GM21423 (cell line): ENCODE results near the gene SLC39A3.

ENCODE experiments used
- ATAC-seq: cut with Tn5 transposase; IDR thresholded peaks from one replicate; pipeline ENCODE4 v1.9.1; 2021; ENCODE audit warnings: mild to moderate bottlenecking, moderate library complexity; ENCODE audit not compliant: unreplicated experiment

Gene SLC39A3, protein sequence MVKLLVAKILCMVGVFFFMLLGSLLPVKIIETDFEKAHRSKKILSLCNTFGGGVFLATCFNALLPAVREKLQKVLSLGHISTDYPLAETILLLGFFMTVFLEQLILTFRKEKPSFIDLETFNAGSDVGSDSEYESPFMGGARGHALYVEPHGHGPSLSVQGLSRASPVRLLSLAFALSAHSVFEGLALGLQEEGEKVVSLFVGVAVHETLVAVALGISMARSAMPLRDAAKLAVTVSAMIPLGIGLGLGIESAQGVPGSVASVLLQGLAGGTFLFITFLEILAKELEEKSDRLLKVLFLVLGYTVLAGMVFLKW

GRCh38 chr19:2739602-2740313, at the start of gene SLC39A3:
SLC39A3 (minus strand) TSS chr19:2740017; CDS start chr19:2737257, 2,760 bp downstream.
- ATAC-seq: peak; percentile 97

DNA sequence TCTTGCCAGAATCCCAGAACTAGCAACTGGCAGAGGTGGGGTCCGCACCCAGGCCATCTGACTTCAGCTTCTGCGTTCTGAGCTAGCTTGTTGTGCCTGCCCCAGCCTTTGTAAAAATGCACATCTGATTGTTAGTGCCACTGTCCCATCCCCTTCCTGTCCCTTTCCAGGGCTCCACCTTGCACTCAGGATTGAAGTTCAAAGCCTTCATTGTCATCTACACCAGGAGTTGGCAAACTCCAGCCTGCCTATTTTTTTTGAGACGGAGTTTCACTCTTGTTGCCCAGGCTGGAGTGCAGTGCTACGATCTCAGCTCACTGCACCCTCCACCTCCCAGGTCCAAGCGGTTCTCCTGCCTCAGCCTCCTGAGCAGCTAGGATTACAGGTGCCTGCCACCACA, 48.4 kb upstream of the SLC39A3 start:
- ATAC-seq: no peak

GRCh38 chr19:2787115-2787514, 47.3 kb upstream of the SLC39A3 start:
- ATAC-seq: no peak

DNA sequence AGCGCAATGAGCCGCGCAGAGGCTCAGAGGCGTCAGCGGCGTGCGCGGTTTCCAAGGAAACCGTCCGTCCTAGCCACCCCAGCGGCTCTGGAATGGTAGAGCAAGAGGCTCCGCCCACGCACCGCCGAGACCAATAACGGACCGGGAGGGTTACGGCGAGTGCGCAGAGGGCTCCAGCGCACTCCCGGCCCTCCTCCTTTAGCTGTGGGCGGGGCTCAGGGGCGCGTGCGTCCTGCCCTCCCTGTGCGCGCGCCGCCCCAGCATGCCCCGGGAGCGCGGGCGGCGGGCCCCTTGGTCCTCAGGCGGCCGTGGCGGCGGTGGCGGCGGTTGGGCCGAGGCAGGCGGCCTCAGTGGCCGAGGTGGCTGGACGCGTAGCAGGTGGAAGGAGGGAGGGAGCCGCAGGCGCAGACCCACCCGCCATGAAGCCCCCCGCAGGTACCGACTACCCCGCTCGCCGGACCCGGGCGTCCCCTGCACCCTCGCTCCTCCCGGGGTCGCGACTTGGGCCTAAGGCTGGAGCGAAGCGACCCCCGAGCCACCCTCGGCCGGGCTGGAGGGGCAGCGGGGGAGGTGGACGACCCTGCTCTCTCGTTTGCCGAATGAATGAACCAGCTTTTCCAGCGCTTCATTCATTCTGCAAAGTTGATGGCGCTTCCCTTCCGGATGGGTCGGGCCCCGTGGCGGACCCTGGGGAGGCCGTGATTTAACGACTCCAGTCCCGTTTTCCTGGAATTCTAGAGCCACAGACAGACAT, 45.6 kb upstream of the SLC39A3 start, which contains the start of gene THOP1:
Gene THOP1 (plus strand): TSS at position 260 of the 754 bp plus-strand sequence. CDS start 160 bp downstream, at position 420.
- peak; percentile 60 for ATAC-seq

DNA sequence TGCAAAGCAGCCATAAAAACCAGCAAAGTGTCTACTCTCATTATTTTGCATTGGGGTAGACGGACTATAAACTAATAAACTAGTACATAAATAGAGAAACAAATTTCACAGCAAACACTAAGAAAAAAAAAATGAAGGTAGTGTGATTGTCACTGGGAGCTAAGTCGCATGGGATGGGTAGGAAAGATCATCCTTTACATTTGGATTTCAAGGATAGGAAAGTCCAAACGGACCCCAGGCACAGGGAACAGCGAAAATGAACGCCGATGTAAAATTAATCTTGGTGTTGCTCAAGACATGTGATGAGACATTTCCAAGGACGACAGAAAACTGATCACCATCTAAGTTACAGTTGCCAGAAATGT, 43.9 kb upstream of the SLC39A3 start:
- no peak for ATAC-seq

GRCh38 chr19:2782936-2783780, 43.3 kb upstream of the SLC39A3 start, which contains the start of gene SGTA:
SGTA (minus strand) TSS chr19:2783273; CDS start chr19:2769068, 14,205 bp downstream.
- peak; percentile 71 for ATAC-seq

- ATAC-seq: no peak
Observed at GRCh38 chr19:2782329-2782935, 42.6 kb upstream of the SLC39A3 start.

DNA sequence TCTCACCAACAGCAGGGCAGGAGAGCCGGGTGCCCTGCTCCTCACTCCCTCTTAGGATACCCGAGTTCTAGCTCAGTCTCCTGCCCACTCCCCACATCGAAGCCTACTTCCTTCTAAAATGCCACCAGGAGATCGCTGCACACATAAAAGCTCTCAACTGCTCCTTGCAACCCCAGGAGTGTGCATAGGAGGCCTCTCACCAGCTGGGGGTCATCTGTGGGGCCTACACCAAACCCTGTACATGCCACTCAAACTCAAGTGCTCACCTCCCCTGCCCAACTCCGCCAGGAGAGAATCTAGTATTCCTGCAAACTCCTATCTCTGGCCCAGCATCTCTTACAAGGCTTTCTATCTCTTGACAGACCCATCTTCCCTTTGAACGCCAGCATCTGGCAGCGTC, 40.5 kb upstream of the SLC39A3 start:
- no peak for ATAC-seq

DNA sequence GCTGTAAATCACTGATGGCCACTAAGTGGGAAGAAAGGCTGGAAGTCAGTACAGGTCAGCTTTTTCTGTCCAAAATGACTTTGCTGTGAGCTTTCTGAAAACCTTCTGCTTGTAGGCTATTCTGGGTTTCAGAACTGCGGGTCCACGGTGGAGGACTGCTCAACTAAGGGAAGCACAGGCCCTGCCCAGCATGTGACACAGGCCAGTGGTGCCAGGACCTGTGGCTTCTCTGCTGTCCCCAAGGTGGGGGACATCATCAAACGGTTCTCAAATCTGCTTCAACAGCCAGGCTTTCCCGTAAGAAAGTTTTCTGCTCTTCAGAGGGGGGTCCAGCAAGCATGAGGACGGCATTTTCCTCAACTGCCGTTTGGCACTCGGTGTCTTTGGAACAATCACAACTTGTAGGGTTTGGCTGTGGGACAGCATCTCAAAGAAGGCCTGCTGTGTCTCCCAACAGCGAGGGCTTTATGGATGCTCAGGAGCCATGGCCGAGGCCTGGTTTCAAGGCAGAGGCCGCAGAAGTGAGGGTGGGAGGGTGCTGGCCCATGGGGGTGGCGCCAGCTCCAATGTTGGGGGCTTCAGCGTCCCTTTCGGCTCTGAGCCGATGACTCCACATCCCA, 39.4 kb upstream of the SLC39A3 start:
- ATAC-seq: no peak

GRCh38 chr19:2777952-2778683, 38.3 kb upstream of the SLC39A3 start:
- ATAC-seq: no peak

- no peak for ATAC-seq
Observed at GRCh38 chr19:2775556-2776430, 36.0 kb upstream of the SLC39A3 start.

DNA sequence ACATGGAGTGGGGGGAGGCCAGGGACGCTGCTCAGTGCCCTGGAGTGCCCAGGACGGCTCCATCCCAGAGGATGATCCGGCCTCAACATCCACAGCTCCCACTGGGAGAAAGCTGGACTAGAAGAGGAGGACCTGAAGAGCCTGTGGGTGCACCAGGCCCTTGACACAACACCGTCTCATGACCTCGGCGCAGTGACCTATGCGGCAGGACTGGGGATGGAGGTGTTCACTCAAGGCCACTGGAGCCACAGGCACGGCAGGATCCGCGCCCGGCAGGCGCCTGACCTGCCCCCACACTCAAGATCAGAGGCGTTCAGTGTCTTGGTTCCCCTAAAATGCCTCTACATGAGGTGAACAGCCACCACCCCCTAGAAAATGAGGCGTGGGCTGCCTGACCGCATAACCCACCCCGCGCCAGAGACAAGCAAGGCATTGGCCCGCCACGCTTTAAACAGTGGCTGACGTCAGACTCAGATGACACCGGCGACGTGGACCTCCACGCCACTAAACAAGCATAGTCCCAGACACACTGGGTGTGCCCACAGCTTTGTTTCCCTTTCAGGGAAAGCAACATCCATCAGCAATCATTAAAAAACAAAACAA, 35.2 kb upstream of the SLC39A3 start:
- no peak for ATAC-seq

DNA sequence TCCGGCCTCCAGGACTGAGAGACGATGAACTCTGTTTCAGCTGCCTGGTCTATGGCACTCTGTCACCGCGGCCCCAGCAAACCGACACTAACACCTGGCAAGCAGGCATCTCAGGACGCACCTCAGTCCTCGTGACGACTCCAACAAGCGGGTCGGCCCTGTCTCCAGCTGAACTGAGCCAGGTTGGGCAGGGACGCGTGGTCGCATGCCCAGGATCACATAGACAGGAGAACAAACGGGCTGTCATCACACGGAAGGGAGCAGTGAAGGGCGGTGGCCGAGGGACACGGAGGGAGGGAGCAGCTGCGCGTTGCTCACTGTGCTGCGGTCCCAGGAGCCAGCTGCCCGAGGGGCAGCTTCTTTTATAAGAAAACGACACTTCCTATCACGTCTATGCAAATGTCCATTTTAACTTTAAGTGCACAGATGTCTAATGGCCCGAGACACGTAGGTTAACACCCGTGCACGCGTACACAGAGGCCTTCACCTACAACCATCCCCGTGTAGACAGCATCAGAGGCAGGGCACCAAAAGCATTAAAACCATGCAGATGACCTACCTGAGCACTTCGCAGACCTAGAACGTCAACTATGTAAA, 34.4 kb upstream of the SLC39A3 start:
- ATAC-seq: no peak

- ATAC-seq: no peak
Observed at GRCh38 chr19:2771786-2772674, 32.2 kb upstream of the SLC39A3 start.

DNA sequence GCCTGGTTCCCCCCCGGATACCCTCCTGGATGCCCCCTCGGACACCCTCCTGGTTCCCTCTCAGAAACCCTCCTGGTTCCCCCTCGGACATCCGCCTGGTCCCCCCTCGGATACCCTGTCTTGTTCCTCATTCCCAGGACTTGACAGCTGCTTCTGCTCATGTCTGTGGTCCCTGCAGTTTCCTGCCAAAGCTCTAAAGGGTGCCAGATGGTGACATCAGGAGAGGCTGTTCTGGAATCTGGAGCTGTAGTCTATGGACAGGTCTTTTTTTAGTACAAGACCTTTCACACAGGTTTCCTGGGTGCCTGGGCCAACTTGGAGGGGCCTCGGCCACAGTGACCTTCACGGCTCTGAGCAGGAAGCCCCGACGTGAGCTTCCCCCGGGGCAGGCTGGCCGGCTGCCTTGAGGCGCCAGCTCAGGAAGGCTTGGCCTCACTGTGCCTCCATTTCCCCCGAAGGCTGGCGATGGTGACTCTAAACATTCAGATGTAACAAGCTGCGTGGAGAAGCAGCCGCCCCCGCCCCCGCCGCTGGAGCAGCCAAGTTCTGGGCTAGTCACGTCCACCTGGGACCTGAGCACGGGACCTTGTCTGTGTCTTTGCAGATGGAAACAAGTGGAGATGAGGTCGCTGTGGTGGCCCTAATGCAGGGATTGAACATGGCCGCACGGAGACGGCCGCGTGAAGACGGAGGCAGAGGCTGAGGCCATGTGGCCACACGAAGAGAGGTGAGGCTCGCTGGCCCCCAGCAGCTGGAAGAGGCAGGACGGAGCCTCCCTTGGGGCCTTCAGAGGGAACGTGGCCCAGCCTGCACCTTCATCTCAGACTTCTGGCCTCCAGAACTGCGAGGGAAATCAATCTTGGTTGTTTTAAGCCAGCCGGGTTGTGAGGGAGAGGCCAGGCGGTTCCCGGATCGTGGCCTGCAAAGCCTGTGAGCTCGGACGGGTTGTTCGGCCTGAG, 30.5 kb upstream of the SLC39A3 start:
- ATAC-seq: no peak
